Measurements from ENCODE around the gene ADGRL2.

- TF ChIP-seq CTCF (IDR thresholded peaks at IDR 0.05) = no peak
- no peak for TF ChIP-seq REST (IDR thresholded peaks at IDR 0.05; ENCODE audit: insufficient read depth in 1 of 2, low read depth in 2 of 2, low read length in 1 of 2)
- no peak for TF ChIP-seq TCF7L2 (IDR thresholded peaks at IDR 0.05; ENCODE audit: low read depth, low read length)
Measured at GRCh38 chr1:81803431-81804110, 2.8 kb downstream of the ADGRL2 start.
